K562 (cell line): ENCODE measurements around the gene DOCK4. TPM values are rescaled to one million over a fixed set of nuclear protein-coding genes. Genes with fewer than 3 reads are reported as not detected.

Source experiments
- ATF1 ChIP-seq, 2 experiments: fragments of 450-650 bp in 1 of 2; IDR thresholded peaks; 2 replicates each; pipeline ENCODE4 v1.6.1; 2016; ENCODE audit warnings: missing compliant biosample characterization in 1 of 2, missing genetic modification characterization in 1 of 2
- CCNT2 ChIP-seq: IDR thresholded peaks from 2 replicates; pipeline ENCODE4 v1.6.1; 2011; ENCODE audit warnings: borderline replicate concordance, low read depth, mild to moderate bottlenecking, moderate library complexity, mixed read lengths, low read length; ENCODE audit not compliant: insufficient read length; ENCODE audit errors: extremely low read depth
- CHD4 ChIP-seq: fragments of 200-600 bp; sonication (generic); IDR thresholded peaks from 3 replicates; pipeline ENCODE4 v1.6.1; 2012; ENCODE audit warnings: low read depth, mild to moderate bottlenecking, mixed read lengths, low read length, inconsistent platforms; ENCODE audit not compliant: insufficient read depth, insufficient replicate concordance, poor library complexity, severe bottlenecking
- E2F3 ChIP-seq: fragments of 250-450 bp; sonication (Bioruptor Pico); IDR thresholded peaks from 2 replicates; pipeline ENCODE4 v1.4.0; 2020; ENCODE audit warnings: mild to moderate bottlenecking
- FIP1L1 ChIP-seq: fragments of 200-400 bp; formaldehyde crosslinking; IDR thresholded peaks from 2 replicates; pipeline ENCODE4 v1.6.1; 2018; ENCODE audit warnings: mild to moderate bottlenecking, low read depth, low read length; ENCODE audit not compliant: poor library complexity, severe bottlenecking
- POLR2H ChIP-seq: IDR thresholded peaks from 2 replicates; pipeline ENCODE4 v1.6.1; 2016; ENCODE audit warnings: missing genetic modification characterization, low read depth, mild to moderate bottlenecking, control low read depth, missing compliant biosample characterization, moderate library complexity
- RB1 ChIP-seq: fragments of 450-650 bp; IDR thresholded peaks from 2 replicates; pipeline ENCODE4 v1.6.1; 2017; ENCODE audit warnings: low read depth, mild to moderate bottlenecking
- RBM14 ChIP-seq: fragments of 200-400 bp; formaldehyde crosslinking; IDR thresholded peaks from 2 replicates; pipeline ENCODE4 v1.6.1; 2018; ENCODE audit warnings: low read depth, mild to moderate bottlenecking, low read length, moderate library complexity, borderline replicate concordance; ENCODE audit not compliant: insufficient read depth
- STAT5B ChIP-seq: fragments of 250-450 bp; sonication (Bioruptor Pico); IDR thresholded peaks from 2 replicates; pipeline ENCODE4 v1.8.0; 2021; ENCODE audit warnings: mild to moderate bottlenecking, inconsistent platforms
- TEAD1 ChIP-seq, 2 experiments: fragments of 450-650 bp in 1 of 2; sonication (generic) in 1 of 2; formaldehyde crosslinking; IDR thresholded peaks; 2 replicates each; pipeline versions ENCODE4 v1.4.0 to v1.8.0; 2020 to 2022; ENCODE audit warnings: mild to moderate bottlenecking in 2 of 2, missing genetic modification reagents in 1 of 2
- U2AF1 ChIP-seq: fragments of 200-400 bp; formaldehyde crosslinking; optimal IDR thresholded peaks from 2 replicates; pipeline ENCODE3; 2017; ENCODE audit warnings: mild to moderate bottlenecking, low read depth, low read length, moderate library complexity
- ZNF134 ChIP-seq: fragments of 250-450 bp; sonication (Bioruptor Pico); conservative IDR thresholded peaks from 2 replicates; pipeline ENCODE4 v1.4.0; 2020
- ZNF174 ChIP-seq: fragments of 250-450 bp; sonication (Bioruptor Pico); IDR thresholded peaks from 2 replicates; pipeline ENCODE4 v1.4.0; 2020; ENCODE audit warnings: mild to moderate bottlenecking
- ZNF175 ChIP-seq: fragments of 200-800 bp; sonication (Bioruptor generic); IDR thresholded peaks from 2 replicates; pipeline ENCODE4 v1.6.1; 2016; ENCODE audit warnings: low read depth, mild to moderate bottlenecking, missing genetic modification characterization, missing compliant biosample characterization
- ZNF785 ChIP-seq: fragments of 250-450 bp; sonication (Bioruptor Pico); IDR thresholded peaks from 2 replicates; pipeline ENCODE4 v1.4.0; 2020; ENCODE audit warnings: mild to moderate bottlenecking
- ZSCAN29 ChIP-seq: fragments of 450-650 bp; IDR thresholded peaks from 2 replicates; pipeline ENCODE4 v1.6.1; 2017
- polyA plus RNA-seq, 8 experiments: library from polyadenylated mRNA; depleted of rRNA in 4 of 8; stranded (reverse) in 5 of 8; unstranded in 3 of 8; fragments of >200 nt; fragmentation: Nextera tagmentation in 2 of 8; fragmentation: Illumina TruSeq in 1 of 8; extraction: Ambion mirVana in 2 of 8; extraction: Trizol in 1 of 8; gene quantifications; 2 replicates each; pipeline versions ENCODE4 v1.2.1 to v1.2.3, GENCODE V29; 2011 to 2014; ENCODE audit warnings: inconsistent platforms in 1 of 8, missing spikeins in 1 of 8
- total RNA-seq, 7 experiments: library from RNA; depleted of rRNA in 6 of 7; stranded (reverse); fragments of >200 nt in 6 of 7; fragmentation: Illumina TruSeq in 2 of 7; extraction: Trizol in 2 of 7; gene quantifications; 2 replicates each; pipeline versions ENCODE4 v1.2.1 to v1.2.3, GENCODE V29; 2011 to 2021; ENCODE audit warnings: low replicate concordance in 1 of 7
- TF ChIP-seq, protein P1 (sequence below): fragments of 450-650 bp; IDR thresholded peaks from 2 replicates; pipeline ENCODE4 v1.6.1; 2017; ENCODE audit warnings: antibody characterized with exemption, mild to moderate bottlenecking
- TF ChIP-seq, protein P2 (sequence below): fragments of 450-650 bp; IDR thresholded peaks from 2 replicates; pipeline ENCODE4 v1.7.0; 2016; ENCODE audit warnings: borderline replicate concordance
- TF ChIP-seq, protein P3 (sequence below): fragments of 450-650 bp; IDR thresholded peaks from 2 replicates; pipeline ENCODE4 v1.6.1; 2016; ENCODE audit warnings: borderline replicate concordance

DOCK4 gene
- total and polyA plus RNA-seq, 9 of the 15 experiments (the other 6 are each of a cell fraction or from before 2014, with no cell fraction given) = 0.42 to 5.7 (median 2.3) TPM

DNA sequence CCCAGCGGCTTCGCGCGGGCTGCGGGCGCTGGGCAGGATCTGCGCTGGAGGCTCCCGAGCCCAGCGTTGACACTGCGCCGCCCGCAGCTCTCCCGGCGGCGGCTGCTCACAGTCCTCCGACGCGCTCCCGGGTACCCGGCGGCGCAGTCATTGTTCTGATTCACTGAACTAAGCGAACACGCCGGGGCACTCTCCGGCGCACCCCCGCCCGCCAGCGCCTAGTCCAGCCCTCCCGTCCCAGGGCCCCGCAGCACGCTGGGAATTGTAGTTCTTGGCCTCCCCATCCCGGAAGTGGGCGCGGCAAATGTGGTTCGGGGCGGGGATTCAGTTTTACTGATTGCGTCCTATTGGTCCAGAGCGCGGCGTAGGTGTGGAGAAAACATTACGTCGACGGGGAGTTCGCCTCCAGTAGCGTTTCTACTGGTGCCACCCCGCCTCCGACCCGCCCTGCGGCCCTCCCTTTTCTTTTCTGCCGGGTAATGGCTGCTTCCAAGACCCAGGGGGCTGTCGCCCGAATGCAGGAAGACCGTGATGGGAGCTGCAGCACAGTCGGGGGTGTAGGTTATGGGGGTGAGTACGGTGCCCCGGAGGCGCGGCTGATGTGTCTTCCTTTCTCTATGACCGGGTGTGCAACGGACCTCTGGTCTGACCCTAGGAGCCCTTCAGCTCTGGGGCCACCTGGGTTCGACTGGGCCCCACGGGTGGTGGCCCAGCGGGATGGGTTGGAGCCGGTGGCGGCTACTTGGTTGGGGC is at the start of gene DOCK4, which contains the start of gene ZNF277 (continued):
- TF ChIP-seq, protein P1, sequence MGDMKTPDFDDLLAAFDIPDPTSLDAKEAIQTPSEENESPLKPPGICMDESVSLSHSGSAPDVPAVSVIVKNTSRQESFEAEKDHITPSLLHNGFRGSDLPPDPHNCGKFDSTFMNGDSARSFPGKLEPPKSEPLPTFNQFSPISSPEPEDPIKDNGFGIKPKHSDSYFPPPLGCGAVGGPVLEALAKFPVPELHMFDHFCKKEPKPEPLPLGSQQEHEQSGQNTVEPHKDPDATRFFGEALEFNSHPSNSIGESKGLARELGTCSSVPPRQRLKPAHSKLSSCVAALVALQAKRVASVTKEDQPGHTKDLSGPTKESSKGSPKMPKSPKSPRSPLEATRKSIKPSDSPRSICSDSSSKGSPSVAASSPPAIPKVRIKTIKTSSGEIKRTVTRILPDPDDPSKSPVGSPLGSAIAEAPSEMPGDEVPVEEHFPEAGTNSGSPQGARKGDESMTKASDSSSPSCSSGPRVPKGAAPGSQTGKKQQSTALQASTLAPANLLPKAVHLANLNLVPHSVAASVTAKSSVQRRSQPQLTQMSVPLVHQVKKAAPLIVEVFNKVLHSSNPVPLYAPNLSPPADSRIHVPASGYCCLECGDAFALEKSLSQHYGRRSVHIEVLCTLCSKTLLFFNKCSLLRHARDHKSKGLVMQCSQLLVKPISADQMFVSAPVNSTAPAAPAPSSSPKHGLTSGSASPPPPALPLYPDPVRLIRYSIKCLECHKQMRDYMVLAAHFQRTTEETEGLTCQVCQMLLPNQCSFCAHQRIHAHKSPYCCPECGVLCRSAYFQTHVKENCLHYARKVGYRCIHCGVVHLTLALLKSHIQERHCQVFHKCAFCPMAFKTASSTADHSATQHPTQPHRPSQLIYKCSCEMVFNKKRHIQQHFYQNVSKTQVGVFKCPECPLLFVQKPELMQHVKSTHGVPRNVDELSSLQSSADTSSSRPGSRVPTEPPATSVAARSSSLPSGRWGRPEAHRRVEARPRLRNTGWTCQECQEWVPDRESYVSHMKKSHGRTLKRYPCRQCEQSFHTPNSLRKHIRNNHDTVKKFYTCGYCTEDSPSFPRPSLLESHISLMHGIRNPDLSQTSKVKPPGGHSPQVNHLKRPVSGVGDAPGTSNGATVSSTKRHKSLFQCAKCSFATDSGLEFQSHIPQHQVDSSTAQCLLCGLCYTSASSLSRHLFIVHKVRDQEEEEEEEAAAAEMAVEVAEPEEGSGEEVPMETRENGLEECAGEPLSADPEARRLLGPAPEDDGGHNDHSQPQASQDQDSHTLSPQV = no peak
- TF ChIP-seq ATF1 (CRISPR knock-in tag; IDR thresholded peaks at IDR 0.05) (no peak; the same call in 1 of the 2 replicates), ATF1 (tag; IDR thresholded peaks at IDR 0.05) (peak; percentile 97), TEAD1 (CRISPR knock-in tag; IDR thresholded peaks at IDR 0.05) (0 out of 4 replicates have a peak, but pooled peaks have one; percentile 9 to 13), STAT5B (CRISPR knock-in tag) (no peak), RB1 (peak; percentile 72), ZNF174 (CRISPR knock-in tag) (no peak), ZNF134 (CRISPR knock-in tag) (no peak), CCNT2 (peak; percentile 71), ZNF175 (no peak), CHD4 (no peak), RBM14 (no peak), U2AF1 (no peak), FIP1L1 (no peak), ZSCAN29 (no peak), POLR2H (tag) (no peak), ZNF785 (CRISPR knock-in tag) (no peak), E2F3 (no peak)
- TF ChIP-seq, protein P2, sequence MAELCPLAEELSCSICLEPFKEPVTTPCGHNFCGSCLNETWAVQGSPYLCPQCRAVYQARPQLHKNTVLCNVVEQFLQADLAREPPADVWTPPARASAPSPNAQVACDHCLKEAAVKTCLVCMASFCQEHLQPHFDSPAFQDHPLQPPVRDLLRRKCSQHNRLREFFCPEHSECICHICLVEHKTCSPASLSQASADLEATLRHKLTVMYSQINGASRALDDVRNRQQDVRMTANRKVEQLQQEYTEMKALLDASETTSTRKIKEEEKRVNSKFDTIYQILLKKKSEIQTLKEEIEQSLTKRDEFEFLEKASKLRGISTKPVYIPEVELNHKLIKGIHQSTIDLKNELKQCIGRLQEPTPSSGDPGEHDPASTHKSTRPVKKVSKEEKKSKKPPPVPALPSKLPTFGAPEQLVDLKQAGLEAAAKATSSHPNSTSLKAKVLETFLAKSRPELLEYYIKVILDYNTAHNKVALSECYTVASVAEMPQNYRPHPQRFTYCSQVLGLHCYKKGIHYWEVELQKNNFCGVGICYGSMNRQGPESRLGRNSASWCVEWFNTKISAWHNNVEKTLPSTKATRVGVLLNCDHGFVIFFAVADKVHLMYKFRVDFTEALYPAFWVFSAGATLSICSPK = no peak
- TF ChIP-seq, protein P3, sequence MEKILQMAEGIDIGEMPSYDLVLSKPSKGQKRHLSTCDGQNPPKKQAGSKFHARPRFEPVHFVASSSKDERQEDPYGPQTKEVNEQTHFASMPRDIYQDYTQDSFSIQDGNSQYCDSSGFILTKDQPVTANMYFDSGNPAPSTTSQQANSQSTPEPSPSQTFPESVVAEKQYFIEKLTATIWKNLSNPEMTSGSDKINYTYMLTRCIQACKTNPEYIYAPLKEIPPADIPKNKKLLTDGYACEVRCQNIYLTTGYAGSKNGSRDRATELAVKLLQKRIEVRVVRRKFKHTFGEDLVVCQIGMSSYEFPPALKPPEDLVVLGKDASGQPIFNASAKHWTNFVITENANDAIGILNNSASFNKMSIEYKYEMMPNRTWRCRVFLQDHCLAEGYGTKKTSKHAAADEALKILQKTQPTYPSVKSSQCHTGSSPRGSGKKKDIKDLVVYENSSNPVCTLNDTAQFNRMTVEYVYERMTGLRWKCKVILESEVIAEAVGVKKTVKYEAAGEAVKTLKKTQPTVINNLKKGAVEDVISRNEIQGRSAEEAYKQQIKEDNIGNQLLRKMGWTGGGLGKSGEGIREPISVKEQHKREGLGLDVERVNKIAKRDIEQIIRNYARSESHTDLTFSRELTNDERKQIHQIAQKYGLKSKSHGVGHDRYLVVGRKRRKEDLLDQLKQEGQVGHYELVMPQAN = peak; percentile 82
